ENCODE data around the gene SCGN.

DNA sequence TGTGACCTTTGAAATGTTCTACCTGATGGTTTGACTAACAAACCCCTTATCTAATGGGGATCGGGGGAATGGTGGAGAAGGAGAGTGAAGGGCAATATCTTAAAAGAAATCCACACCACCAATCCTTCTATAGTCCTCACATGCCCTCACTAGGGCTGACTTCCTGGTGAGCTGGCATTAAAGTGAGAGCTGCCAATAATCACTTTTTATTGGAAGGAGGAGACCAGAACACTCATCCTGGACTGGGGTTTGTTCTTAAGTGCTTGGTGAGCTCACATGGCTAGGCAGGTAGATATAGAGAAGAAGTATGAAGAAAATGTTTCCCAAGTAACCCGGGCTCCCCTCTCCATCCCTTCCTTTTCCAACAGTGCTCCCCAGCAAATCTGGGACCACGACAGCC lies 49.8 kb downstream of the SCGN start:
- TF ChIP-seq JUN (CRISPR knock-in tag; IDR thresholded peaks at IDR 0.05), result no peak
- no peak for TF ChIP-seq AR (CRISPR knock-in tag; IDR thresholded peaks at IDR 0.05)
- TF ChIP-seq ZNF219 (CRISPR knock-in tag; IDR thresholded peaks at IDR 0.05; ENCODE audit: borderline replicate concordance), result no peak
- no peak for TF ChIP-seq HMGXB4 (CRISPR knock-in tag; IDR thresholded peaks at IDR 0.05)
- no peak for TF ChIP-seq TCF7 (CRISPR knock-in tag; IDR thresholded peaks at IDR 0.05; ENCODE audit: low read depth)
